ENCODE data around the gene SPRR2F.
"Not testable (repeated sequence)": the region's sequence is repeated elsewhere in the genome, so short reads cannot be mapped to it uniquely, and the experiment has no call there.

The SPRR2F gene

GRCh38 chr1:153113416-153113815 lies at the start of gene SPRR2F:
Gene SPRR2F (minus strand): TSS chr1:153113516. CDS start chr1:153112733, 783 bp downstream.
- no peak for DNase-seq (ENCODE audit: low spot score)

- DNase-seq (ENCODE audit: low spot score): no peak
Observed at GRCh38 chr1:153155541-153155940, 42.2 kb upstream of the SPRR2F start.

- no peak for DNase-seq (ENCODE audit: low spot score)
Observed at GRCh38 chr1:153152481-153152880, 39.2 kb upstream of the SPRR2F start.

- no peak for DNase-seq (ENCODE audit: low spot score)
Observed at GRCh38 chr1:153150846-153151245, 37.5 kb upstream of the SPRR2F start, which contains the start of gene SPRR2G. Gene SPRR2G (minus strand): TSS chr1:153150890. CDS start chr1:153150110, 780 bp downstream.

- DNase-seq (ENCODE audit: low spot score): no peak
Observed at GRCh38 chr1:153141377-153141776, 28.1 kb upstream of the SPRR2F start.

GRCh38 chr1:153140484-153140883 lies 27.2 kb upstream of the SPRR2F start:
- no peak for DNase-seq (ENCODE audit: low spot score)

- no peak for DNase-seq (ENCODE audit: low spot score)
Observed at GRCh38 chr1:153133743-153134142, 20.4 kb upstream of the SPRR2F start.

- DNase-seq (ENCODE audit: low spot score): no peak
Observed at GRCh38 chr1:153133267-153133666, 20.0 kb upstream of the SPRR2F start.

GRCh38 chr1:153128688-153129087 lies 15.4 kb upstream of the SPRR2F start:
- DNase-seq (ENCODE audit: low spot score): not testable (repeated sequence)

GRCh38 chr1:153127296-153127695 lies 14.0 kb upstream of the SPRR2F start:
- no peak for DNase-seq (ENCODE audit: low spot score)

- no peak for DNase-seq (ENCODE audit: low spot score)
Observed at GRCh38 chr1:153125536-153125935, 12.2 kb upstream of the SPRR2F start.

- DNase-seq (ENCODE audit: low spot score): not testable (repeated sequence)
Observed at GRCh38 chr1:153123793-153124192, 10.5 kb upstream of the SPRR2F start.

GRCh38 chr1:153122831-153123421 lies 9.6 kb upstream of the SPRR2F start:
- no peak for DNase-seq (ENCODE audit: low spot score)

GRCh38 chr1:153120945-153121344 lies 7.6 kb upstream of the SPRR2F start:
- no peak for DNase-seq (ENCODE audit: low spot score)

- DNase-seq (ENCODE audit: low spot score): no peak
Observed at GRCh38 chr1:153119491-153119971, 6.2 kb upstream of the SPRR2F start.

- DNase-seq (ENCODE audit: low spot score): not testable (repeated sequence)
Observed at GRCh38 chr1:153115264-153115663, 1.9 kb upstream of the SPRR2F start.

GRCh38 chr1:153112454-153112853 lies 862 bp downstream of the SPRR2F start:
- not testable (repeated sequence) for DNase-seq (ENCODE audit: low spot score)

- DNase-seq (ENCODE audit: low spot score): peak; percentile 14
Observed at GRCh38 chr1:153100245-153100644, 13.1 kb downstream of the SPRR2F start.

GRCh38 chr1:153099461-153100045 lies 13.8 kb downstream of the SPRR2F start:
- DNase-seq (ENCODE audit: low spot score): no peak

GRCh38 chr1:153095764-153096163 lies 17.6 kb downstream of the SPRR2F start:
- DNase-seq (ENCODE audit: low spot score): no peak

- no peak for DNase-seq (ENCODE audit: low spot score)
Observed at GRCh38 chr1:153094426-153094825, 18.9 kb downstream of the SPRR2F start, which contains the start of gene SPRR2E. Gene SPRR2E (minus strand): TSS chr1:153094526. CDS start chr1:153093751, 775 bp downstream.

- DNase-seq (ENCODE audit: low spot score): no peak
Observed at GRCh38 chr1:153087652-153088051, 25.7 kb downstream of the SPRR2F start.

GRCh38 chr1:153081736-153082135 lies 31.6 kb downstream of the SPRR2F start:
- no peak for DNase-seq (ENCODE audit: low spot score)
